H1 (cell line): Measurements from ENCODE around the gene USP30. TPM values are rescaled to one million over a fixed set of nuclear protein-coding genes. Genes with fewer than 3 reads are reported as not detected.

ENCODE experiments used
- CTCF ChIA-PET: fragments of 300-600 bp; sonication (Branson Sonifier 250); formaldehyde crosslinking; loops from one replicate; lab custom pipeline; 2021; ENCODE audit not compliant: partially characterized antibody; lab: Charles Lee
- POLR2A ChIA-PET: fragments of 300-600 bp; sonication (Branson Sonifier 250); formaldehyde crosslinking; loops from one replicate; lab custom pipeline; 2021; ENCODE audit warnings: inconsistent platforms; ENCODE audit not compliant: partially characterized antibody; lab: Charles Lee
- DNase-seq, 2 experiments: peaks; one replicate each; pipeline versions ENCODE4 v3.0.0 to v3.0.0-alpha.2; 2010 to 2022; ENCODE audit warnings: low spot score in 2 of 2, low read depth in 1 of 2, mixed read lengths in 1 of 2
- FAIRE-seq: peaks from 2 replicates; lab custom pipeline; 2011; peaks lifted over from hg19 to GRCh38; lab: Jason Lieb, UNC
- H2AFZ ChIP-seq: 2 replicates; pipeline ENCODE4 v1.8.1; 2012; ENCODE audit warnings: low read length, inconsistent platforms
- H2AK5ac ChIP-seq: 2 replicates; pipeline ENCODE4 v1.6.1; 2013; ENCODE audit warnings: low read depth, low read length
- H2BK120ac ChIP-seq: replicated peaks from 2 replicates; pipeline ENCODE3; 2013; ENCODE audit warnings: low read depth, low read length, inconsistent platforms
- H2BK12ac ChIP-seq: 2 replicates; pipeline ENCODE4 v1.6.1; 2013; ENCODE audit warnings: low read depth, low read length
- H2BK15ac ChIP-seq: 2 replicates; pipeline ENCODE4 v1.6.1; 2013; ENCODE audit warnings: low read length
- H2BK20ac ChIP-seq: 2 replicates; pipeline ENCODE4 v1.6.1; 2013; ENCODE audit warnings: low read length
- H2BK5ac ChIP-seq: 2 replicates; pipeline ENCODE4 v1.6.1; 2013; ENCODE audit warnings: low read depth, low read length
- H3K14ac ChIP-seq: 2 replicates; pipeline ENCODE4 v1.6.1; 2013; ENCODE audit warnings: inconsistent platforms; ENCODE audit not compliant: insufficient read length
- H3K18ac ChIP-seq: 2 replicates; pipeline ENCODE4 v1.6.1; 2013; ENCODE audit warnings: low read length; ENCODE audit errors: extremely low read depth
- H3K23ac ChIP-seq: 2 replicates; pipeline ENCODE4 v1.6.1; 2013; ENCODE audit warnings: inconsistent platforms; ENCODE audit not compliant: insufficient read length
- H3K23me2 ChIP-seq: 2 replicates; pipeline ENCODE4 v1.6.1; 2013; ENCODE audit warnings: low read depth, low read length
- H3K27ac ChIP-seq: 2 replicates; pipeline ENCODE4 v1.6.1; 2011; ENCODE audit warnings: low read depth, low read length, inconsistent platforms
- H3K27me3 ChIP-seq, 4 experiments: replicated peaks in 1 of 4; 1 replicate in 1 of 4; 2 replicates in 3 of 4; pipeline versions ENCODE4 v1.6.1 to v1.8.1; 2011 to 2013; ENCODE audit warnings: low read length in 3 of 4, mild to moderate bottlenecking in 3 of 4, inconsistent platforms in 2 of 4, mixed read lengths in 2 of 4, moderate library complexity in 1 of 4; ENCODE audit not compliant: control insufficient read depth in 3 of 4, insufficient read depth in 3 of 4; ENCODE audit errors: extremely low read depth in 1 of 4
- H3K36me3 ChIP-seq, 4 experiments: 2 replicates each; pipeline versions ENCODE4 v1.6.1 to v1.8.1; 2011 to 2013; ENCODE audit warnings: mild to moderate bottlenecking in 4 of 4, low read length in 3 of 4, moderate library complexity in 2 of 4, control low read depth in 1 of 4, inconsistent platforms in 1 of 4; ENCODE audit not compliant: insufficient read depth in 4 of 4, control insufficient read depth in 2 of 4
- H3K4ac ChIP-seq: replicated peaks from 2 replicates; pipeline ENCODE3; 2013; ENCODE audit warnings: low read length, low read depth, mixed read lengths, inconsistent platforms; ENCODE audit not compliant: insufficient read length
- H3K4me1 ChIP-seq, 4 experiments: replicated peaks in 1 of 4; 1 replicate in 1 of 4; 2 replicates in 3 of 4; pipeline versions ENCODE4 v1.6.1 to v1.8.1; 2011 to 2013; ENCODE audit warnings: low read length in 3 of 4, inconsistent platforms in 2 of 4, mixed read lengths in 1 of 4; ENCODE audit not compliant: insufficient read depth in 4 of 4, control insufficient read depth in 3 of 4
- H3K4me2 ChIP-seq, 2 experiments: 2 replicates each; pipeline versions ENCODE4 v1.6.1 to v1.8.1; 2011 to 2013; ENCODE audit warnings: low read depth in 2 of 2, low read length in 2 of 2, control low read depth in 1 of 2, inconsistent platforms in 1 of 2, mild to moderate bottlenecking in 1 of 2; ENCODE audit not compliant: insufficient read depth in 1 of 2
- H3K4me3 ChIP-seq, 4 experiments: fragments of 200-600, 300-600 bp in 1 of 4; sonication (generic), shearing (Covaris generic), sonication (Bioruptor Twin) in 1 of 4; 2 replicates each; pipeline versions ENCODE4 v1.5.1 to v1.8.1; 2011 to 2016; ENCODE audit warnings: low read length in 4 of 4, low read depth in 3 of 4, control low read depth in 2 of 4, inconsistent platforms in 2 of 4, mild to moderate bottlenecking in 2 of 4, mixed read lengths in 1 of 4, moderate library complexity in 1 of 4; ENCODE audit not compliant: insufficient read depth in 2 of 4; ENCODE audit errors: extremely low read depth in 1 of 4
- H3K56ac ChIP-seq: replicated peaks from 2 replicates; pipeline ENCODE3; 2013; ENCODE audit warnings: low read depth, mild to moderate bottlenecking, mixed read lengths, low read length, inconsistent platforms; ENCODE audit not compliant: insufficient read length
- H3K79me1 ChIP-seq: 2 replicates; pipeline ENCODE4 v1.6.1; 2013; ENCODE audit warnings: low read depth, low read length, control low read depth
- H3K79me2 ChIP-seq, 2 experiments: 2 replicates each; pipeline versions ENCODE4 v1.6.1 to v1.8.1; 2012 to 2013; ENCODE audit warnings: low read length in 2 of 2, mild to moderate bottlenecking in 2 of 2, inconsistent platforms in 1 of 2; ENCODE audit not compliant: insufficient read depth in 2 of 2, control insufficient read depth in 1 of 2
- H3K9ac ChIP-seq, 4 experiments: replicated peaks in 1 of 4; 1 replicate in 1 of 4; 2 replicates in 3 of 4; pipeline versions ENCODE4 v1.6.1 to v1.8.1; 2011 to 2013; ENCODE audit warnings: low read depth in 3 of 4, low read length in 3 of 4, control low read depth in 2 of 4, mild to moderate bottlenecking in 2 of 4, moderate library complexity in 2 of 4, inconsistent platforms in 1 of 4; ENCODE audit errors: extremely low read depth in 1 of 4
- H3K9me3 ChIP-seq, 2 experiments: 2 replicates each; pipeline versions ENCODE4 v1.6.1 to v1.8.1; 2012 to 2013; ENCODE audit warnings: mild to moderate bottlenecking in 2 of 2, moderate library complexity in 2 of 2, control low read depth in 1 of 2, inconsistent platforms in 1 of 2, low read depth in 1 of 2, low read length in 1 of 2, mixed read lengths in 1 of 2; ENCODE audit not compliant: insufficient read depth in 2 of 2
- H4K20me1 ChIP-seq, 2 experiments: replicated peaks in 1 of 2; 2 replicates each; pipeline versions ENCODE3 to v1.8.1; 2011 to 2013; ENCODE audit warnings: inconsistent platforms in 2 of 2, low read length in 2 of 2, mild to moderate bottlenecking in 1 of 2; ENCODE audit not compliant: insufficient read depth in 2 of 2, control insufficient read depth in 1 of 2
- H4K5ac ChIP-seq: 2 replicates; pipeline ENCODE4 v1.6.1; 2013; ENCODE audit warnings: low read length, low read depth, mixed read lengths, inconsistent platforms; ENCODE audit not compliant: insufficient read length
- H4K8ac ChIP-seq: 2 replicates; pipeline ENCODE4 v1.8.0; 2013; ENCODE audit warnings: mild to moderate bottlenecking, moderate library complexity, low read length, inconsistent platforms; ENCODE audit not compliant: insufficient read depth; ENCODE audit errors: extremely low read depth
- H4K91ac ChIP-seq: replicated peaks from 2 replicates; pipeline ENCODE3; 2013; ENCODE audit warnings: low read length, mixed read lengths, inconsistent platforms; ENCODE audit not compliant: insufficient read length
- BCL11A ChIP-seq, 2 experiments: IDR thresholded peaks; one replicate each; pipeline ENCODE4 v1.6.1; 2011; ENCODE audit warnings: low read depth in 2 of 2, low read length in 2 of 2, mild to moderate bottlenecking in 2 of 2
- BRCA1 ChIP-seq: IDR thresholded peaks from 2 replicates; pipeline ENCODE4 v1.6.1; 2012; ENCODE audit warnings: low read depth, low read length, improper control_type of control experiment
- HDAC2 ChIP-seq, 2 experiments: fragments of 300-600 bp in 1 of 2; sonication (generic) in 1 of 2; IDR thresholded peaks; 2 replicates each; pipeline ENCODE4 v1.6.1; 2011 to 2012; ENCODE audit warnings: low read depth in 2 of 2, low read length in 2 of 2, mild to moderate bottlenecking in 2 of 2, moderate library complexity in 2 of 2, borderline replicate concordance in 1 of 2, inconsistent platforms in 1 of 2
- KDM4A ChIP-seq: IDR thresholded peaks from one replicate; pipeline ENCODE4 v1.7.1; 2012; ENCODE audit warnings: low read depth, mild to moderate bottlenecking, moderate library complexity, low read length, inconsistent platforms; ENCODE audit not compliant: severe bottlenecking
- NANOG ChIP-seq: IDR thresholded peaks from 2 replicates; pipeline ENCODE4 v1.6.1; 2011; ENCODE audit warnings: low read length, low read depth, mild to moderate bottlenecking, inconsistent platforms; ENCODE audit not compliant: insufficient read depth, poor library complexity, severe bottlenecking
- NRF1 ChIP-seq: IDR thresholded peaks from 2 replicates; pipeline ENCODE4 v1.6.1; 2011; ENCODE audit warnings: mild to moderate bottlenecking, low read depth, low read length, improper control_type of control experiment
- RNF2 ChIP-seq: fragments of 200-900, 300-1000 bp; sonication (generic); IDR thresholded peaks from 2 replicates; pipeline ENCODE4 v1.7.1; 2016; ENCODE audit warnings: borderline replicate concordance, low read depth, mild to moderate bottlenecking, antibody characterized with exemption, low read length; ENCODE audit not compliant: poor library complexity, severe bottlenecking; ENCODE audit errors: missing control alignments
- SIN3A ChIP-seq, 2 experiments: IDR thresholded peaks in 1 of 2; conservative IDR thresholded peaks in 1 of 2; 2 replicates each; pipeline ENCODE4 v1.6.1; 2011 to 2012; ENCODE audit warnings: low read length in 2 of 2, improper control_type of control experiment in 1 of 2, low read depth in 1 of 2, mild to moderate bottlenecking in 1 of 2
- SIRT6 ChIP-seq: IDR thresholded peaks from one replicate; pipeline ENCODE4 v1.7.1; 2012; ENCODE audit warnings: low read length, inconsistent platforms
- SP1 ChIP-seq: IDR thresholded peaks from 2 replicates; pipeline ENCODE4 v1.6.1; 2011; ENCODE audit warnings: low read depth, low read length
- TCF12 ChIP-seq: IDR thresholded peaks from 2 replicates; pipeline ENCODE4 v1.6.1; 2011; ENCODE audit warnings: low read depth, mild to moderate bottlenecking, low read length
- WGBS, 2 experiments: shearing (Covaris generic) in 1 of 2; methylation state at CpG; one replicate each; pipeline versions ENCODE4 v1.1.6 to v1.1.7; 2013 to 2015; ENCODE audit warnings: low lambda C conversion rate in 2 of 2, mixed read lengths in 2 of 2, inconsistent platforms in 1 of 2, low coverage in 1 of 2, missing lambda C conversion rate in 1 of 2; ENCODE audit not compliant: insufficient replicate concordance in 2 of 2, insufficient coverage in 1 of 2, insufficient read length in 1 of 2; ENCODE audit errors: extremely low coverage in 1 of 2, missing lambda C conversion rate in 1 of 2; 5-methylcytosine and 5-hydroxymethylcytosine counted together
- polyA plus RNA-seq, 7 experiments: library from polyadenylated mRNA; depleted of rRNA in 3 of 7; stranded (reverse) in 5 of 7; unstranded in 2 of 7; fragments of >200 nt in 5 of 7; fragments of 200-250 nt in 2 of 7; gene quantifications; 1 replicate in 5 of 7; 2 replicates in 1 of 7; 4 replicates in 1 of 7; pipeline versions ENCODE4 v1.2.1 to v1.2.3, GENCODE V29; 2011 to 2013; ENCODE audit warnings: missing spikeins in 2 of 7, mixed read lengths in 2 of 7
- total RNA-seq: library from RNA; stranded (reverse); fragmentation: NEBNext Ultra II Directional; extraction: Animal tissue kit (Norgen Biotek cat#: 25700); gene quantifications from 2 replicates; pipeline ENCODE4 v1.2.1, GENCODE V29; 2021
- TF ChIP-seq, protein P1 (sequence below): IDR thresholded peaks from 2 replicates; pipeline ENCODE4 v1.6.1; 2012; ENCODE audit warnings: low read length, inconsistent platforms

USP30 gene
- total and polyA plus RNA-seq, 2 of the 8 experiments (the other 6 are each of a cell fraction or from before 2014, with no cell fraction given): 7.0 to 12.2 TPM

DNA sequence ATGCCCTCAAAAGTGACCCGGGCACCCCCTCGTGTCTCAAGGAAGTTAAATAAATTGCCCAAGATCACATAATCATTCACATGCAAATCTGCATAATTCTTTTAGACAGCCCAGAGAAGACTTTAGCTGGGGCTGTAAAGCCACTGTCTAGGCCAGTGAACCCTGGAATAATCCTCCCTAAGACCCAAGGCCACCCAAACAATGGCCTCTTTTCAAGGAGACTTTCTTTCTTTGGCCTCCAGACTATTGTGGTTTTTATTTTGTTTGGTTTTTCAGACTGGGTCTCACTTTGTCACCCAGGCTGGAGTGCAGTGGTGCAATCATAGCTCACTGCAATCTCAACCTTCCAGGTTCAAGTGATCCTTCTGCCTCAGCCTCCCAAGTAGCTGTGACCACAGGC is 42.1 kb upstream of the USP30 start:
- Histone ChIP-seq H3K4ac (no peak overlapping the region), H2AFZ (no peak overlapping the region), H2BK5ac (no peak overlapping the region), H3K79me2 (no peaks in the 10 kb centered on the region), H2BK12ac (no peak overlapping the region), H3K4me2 (no peak overlapping the region), H3K18ac (no peak overlapping the region), H3K23ac (no peak overlapping the region), H3K27ac (no peak overlapping the region), H4K5ac (no peak overlapping the region), H4K91ac (no peak overlapping the region), H4K8ac (no peak overlapping the region), H4K20me1 (no peaks in the 10 kb centered on the region), H2AK5ac (no peak overlapping the region), H2BK20ac (no peak overlapping the region), H3K14ac (no peak overlapping the region), H3K36me3 (no peaks in the 10 kb centered on the region), H3K4me1 (no peaks in the 10 kb centered on the region), H2BK120ac (no peak overlapping the region), H3K23me2 (no peaks in the 10 kb centered on the region), H2BK15ac (no peak overlapping the region), H3K9me3 (no peaks in the 10 kb centered on the region), H3K27me3 (no peaks in the 10 kb centered on the region), H3K4me3 (no peak overlapping the region), H3K9ac (no peak overlapping the region), H3K79me1 (no peaks in the 10 kb centered on the region), H3K56ac (no peak overlapping the region)
- ChIA-PET POLR2A (no interaction called here), CTCF (interaction anchor here (0.6 to 1.8 kb wide), 3 partner anchors 28 to 102 kb away, joined by 3 to 6 read pairs (median 4); no protein-coding TSS in a partner anchor)
- WGBS, 2 experiments: 79% methylated on average over 2 of the region's 2 CpGs; no CpG with 5 or more reads in 1 of the 2 experiments
- DNase-seq (no peak), FAIRE-seq (no peak)
- TF ChIP-seq, protein P1, sequence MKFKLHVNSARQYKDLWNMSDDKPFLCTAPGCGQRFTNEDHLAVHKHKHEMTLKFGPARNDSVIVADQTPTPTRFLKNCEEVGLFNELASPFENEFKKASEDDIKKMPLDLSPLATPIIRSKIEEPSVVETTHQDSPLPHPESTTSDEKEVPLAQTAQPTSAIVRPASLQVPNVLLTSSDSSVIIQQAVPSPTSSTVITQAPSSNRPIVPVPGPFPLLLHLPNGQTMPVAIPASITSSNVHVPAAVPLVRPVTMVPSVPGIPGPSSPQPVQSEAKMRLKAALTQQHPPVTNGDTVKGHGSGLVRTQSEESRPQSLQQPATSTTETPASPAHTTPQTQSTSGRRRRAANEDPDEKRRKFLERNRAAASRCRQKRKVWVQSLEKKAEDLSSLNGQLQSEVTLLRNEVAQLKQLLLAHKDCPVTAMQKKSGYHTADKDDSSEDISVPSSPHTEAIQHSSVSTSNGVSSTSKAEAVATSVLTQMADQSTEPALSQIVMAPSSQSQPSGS: no peak
- TF ChIP-seq HDAC2 (IDR thresholded peaks at IDR 0.05; ENCODE audit: borderline replicate concordance in 1 of 2, low read depth in 2 of 2, low read length in 2 of 2): no peak
- TF ChIP-seq TCF12: no peak
- TF ChIP-seq RNF2: no peak
- no peak for TF ChIP-seq SP1
- no peak for TF ChIP-seq NRF1
- no peak for TF ChIP-seq NANOG
- no peak for TF ChIP-seq BCL11A (IDR thresholded peaks at IDR 0.05; ENCODE audit: low read depth in 2 of 2, low read length in 2 of 2)
- TF ChIP-seq KDM4A: no peak
- TF ChIP-seq BRCA1: no peak
- no peak for TF ChIP-seq SIN3A (conservative IDR thresholded peaks at IDR 0.05 in 1 of 2, IDR thresholded peaks at IDR 0.05 in 1 of 2; ENCODE audit: low read depth in 1 of 2, low read length in 2 of 2)
- no peak for TF ChIP-seq SIRT6
